Measurements from ENCODE around the gene KRT26.

- TF ChIP-seq CTCF (IDR thresholded peaks at IDR 0.05) (no peak), EZH2 (IDR thresholded peaks at IDR 0.05; ENCODE audit: borderline replicate concordance, insufficient read depth, low read depth, low read length, poor library complexity, severe bottlenecking) (no peak)
Observed at GRCh38 chr17:40796846-40797245, 24.8 kb upstream of the KRT26 start.

Data from B cell (primary cell).